Gastroesophageal sphincter (tissue), 3 donors: ENCODE data around the gene LRP1B.

Experiments used
- CTCF ChIP-seq, 4 experiments: fragments of 200-600 bp in 2 of 4; fragments of 450-650 bp in 2 of 4; sonication (generic) in 1 of 4; IDR thresholded peaks; one replicate each; pipeline ENCODE4 v1.5.1; 2017 to 2019; ENCODE audit warnings: antibody characterized with exemption in 4 of 4, mild to moderate bottlenecking in 2 of 4, moderate library complexity in 2 of 4
- POLR2A ChIP-seq, 2 donors: fragments of 450-650 bp; IDR thresholded peaks; one replicate each; pipeline ENCODE4 v1.6.1; 2017; ENCODE audit warnings: antibody characterized with exemption in 2 of 2, mild to moderate bottlenecking in 2 of 2, moderate library complexity in 1 of 2

GRCh38 chr2:142150453-142150852 is 19.6 kb upstream of the LRP1B start:
- TF ChIP-seq CTCF (IDR thresholded peaks at IDR 0.05) = no peak
- no peak for TF ChIP-seq POLR2A (IDR thresholded peaks at IDR 0.05)
